Measurements from ENCODE around the gene MACROD2. TPM values are rescaled to one million over a fixed set of nuclear protein-coding genes. Genes with fewer than 3 reads are reported as not detected.
A peak's percentile ranks its signal among the peaks of the same experiment; 100 is the strongest.

MACROD2 gene
- polyA plus RNA-seq, 1 donor (not counting 4 experiments of a cell fraction or from before 2014, with no cell fraction given): 0.71 TPM

- no peak for FAIRE-seq
- Histone ChIP-seq H3K9ac (ENCODE audit: control insufficient read depth, extremely low read depth, insufficient read depth, low read length) (no peak overlapping the region), H3K4me1 (ENCODE audit: control insufficient read depth, extremely low read depth, insufficient read depth, low read length) (no peaks in the 10 kb centered on the region), H3K27me3 (ENCODE audit: control insufficient read depth, extremely low read depth, insufficient read depth, low read length) (no peaks in the 10 kb centered on the region), H3K9me1 (ENCODE audit: control insufficient read depth, extremely low read depth, insufficient read depth, low read length) (no peaks in the 10 kb centered on the region), H2AFZ (ENCODE audit: control insufficient read depth, low read length) (no peak overlapping the region), H3K4me3 (ENCODE audit: control insufficient read depth in 2 of 3, extremely low read depth in 1 of 3, insufficient read depth in 2 of 3, low read depth in 1 of 3, low read length in 3 of 3) (no peak overlapping the region), H4K20me1 (ENCODE audit: control insufficient read depth, extremely low read depth, insufficient read depth, low read length) (no peaks in the 10 kb centered on the region), H3K79me2 (ENCODE audit: control insufficient read depth, insufficient read depth, low read length) (no peaks in the 10 kb centered on the region), H3K27ac (ENCODE audit: control insufficient read depth, insufficient read depth, low read length) (no peak overlapping the region), H3K9me3 (ENCODE audit: control insufficient read depth, low read depth, low read length) (no peaks in the 10 kb centered on the region), H3K4me2 (ENCODE audit: control insufficient read depth, extremely low read depth, insufficient read depth, low read depth, low read length) (no peak overlapping the region), H3K36me3 (ENCODE audit: control insufficient read depth in 2 of 2, extremely low read depth in 1 of 2, insufficient read depth in 2 of 2, low read length in 2 of 2) (no peaks in the 10 kb centered on the region)
- dilution Hi-C loops (cut with MboI; ENCODE audit: extremely low pct_ligation_motif_present, low sequenced_read_pairs): no loop called here
- TF ChIP-seq, protein P1, sequence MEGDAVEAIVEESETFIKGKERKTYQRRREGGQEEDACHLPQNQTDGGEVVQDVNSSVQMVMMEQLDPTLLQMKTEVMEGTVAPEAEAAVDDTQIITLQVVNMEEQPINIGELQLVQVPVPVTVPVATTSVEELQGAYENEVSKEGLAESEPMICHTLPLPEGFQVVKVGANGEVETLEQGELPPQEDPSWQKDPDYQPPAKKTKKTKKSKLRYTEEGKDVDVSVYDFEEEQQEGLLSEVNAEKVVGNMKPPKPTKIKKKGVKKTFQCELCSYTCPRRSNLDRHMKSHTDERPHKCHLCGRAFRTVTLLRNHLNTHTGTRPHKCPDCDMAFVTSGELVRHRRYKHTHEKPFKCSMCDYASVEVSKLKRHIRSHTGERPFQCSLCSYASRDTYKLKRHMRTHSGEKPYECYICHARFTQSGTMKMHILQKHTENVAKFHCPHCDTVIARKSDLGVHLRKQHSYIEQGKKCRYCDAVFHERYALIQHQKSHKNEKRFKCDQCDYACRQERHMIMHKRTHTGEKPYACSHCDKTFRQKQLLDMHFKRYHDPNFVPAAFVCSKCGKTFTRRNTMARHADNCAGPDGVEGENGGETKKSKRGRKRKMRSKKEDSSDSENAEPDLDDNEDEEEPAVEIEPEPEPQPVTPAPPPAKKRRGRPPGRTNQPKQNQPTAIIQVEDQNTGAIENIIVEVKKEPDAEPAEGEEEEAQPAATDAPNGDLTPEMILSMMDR (optimal IDR thresholded peaks at IDR 0.05 in 1 of 3, IDR thresholded peaks at IDR 0.05 in 1 of 3, conservative IDR thresholded peaks at IDR 0.05 in 1 of 3; ENCODE audit: extremely low read depth in 1 of 3, insufficient read depth in 2 of 3, low read length in 3 of 3): peak; percentile 31 to 56 (median 55)
- TF ChIP-seq EZH2 (IDR thresholded peaks at IDR 0.05; ENCODE audit: low read length): no peak
- no peak for DNase-seq (ENCODE audit: low read depth, low spot score)
Observed at GRCh38 chr20:15643713-15644112, 1648.4 kb downstream of the MACROD2 start.

GRCh38 chr20:15645816-15646215, 1650.5 kb downstream of the MACROD2 start:
- TF ChIP-seq, protein P1 (optimal IDR thresholded peaks at IDR 0.05 in 1 of 3, IDR thresholded peaks at IDR 0.05 in 1 of 3, conservative IDR thresholded peaks at IDR 0.05 in 1 of 3; ENCODE audit: extremely low read depth in 1 of 3, insufficient read depth in 2 of 3, low read length in 3 of 3): no peak
- TF ChIP-seq EZH2 (IDR thresholded peaks at IDR 0.05; ENCODE audit: low read length): no peak
- H3K4me1 ChIP-seq (ENCODE audit: control insufficient read depth, extremely low read depth, insufficient read depth, low read length): no peaks in the 10 kb centered on the region
- FAIRE-seq: no peak
- dilution Hi-C loops (cut with MboI; ENCODE audit: extremely low pct_ligation_motif_present, low sequenced_read_pairs): no loop called here
- DNase-seq (ENCODE audit: low read depth, low spot score): no peak
- no peaks in the 10 kb centered on the region for H3K9me3 ChIP-seq (ENCODE audit: control insufficient read depth, low read depth, low read length)
- H3K4me3 ChIP-seq (ENCODE audit: control insufficient read depth in 2 of 3, extremely low read depth in 1 of 3, insufficient read depth in 2 of 3, low read depth in 1 of 3, low read length in 3 of 3): no peak overlapping the region
- no peak overlapping the region for H3K27ac ChIP-seq (ENCODE audit: control insufficient read depth, insufficient read depth, low read length)
- H2AFZ ChIP-seq (ENCODE audit: control insufficient read depth, low read length): no peak overlapping the region
- H3K36me3 ChIP-seq (ENCODE audit: control insufficient read depth in 2 of 2, extremely low read depth in 1 of 2, insufficient read depth in 2 of 2, low read length in 2 of 2): no peaks in the 10 kb centered on the region
- H3K79me2 ChIP-seq (ENCODE audit: control insufficient read depth, insufficient read depth, low read length): no peaks in the 10 kb centered on the region
- H4K20me1 ChIP-seq (ENCODE audit: control insufficient read depth, extremely low read depth, insufficient read depth, low read length): no peaks in the 10 kb centered on the region
- no peak overlapping the region for H3K9ac ChIP-seq (ENCODE audit: control insufficient read depth, extremely low read depth, insufficient read depth, low read length)
- H3K27me3 ChIP-seq (ENCODE audit: control insufficient read depth, extremely low read depth, insufficient read depth, low read length): no peaks in the 10 kb centered on the region
- H3K9me1 ChIP-seq (ENCODE audit: control insufficient read depth, extremely low read depth, insufficient read depth, low read length): no peaks in the 10 kb centered on the region
- H3K4me2 ChIP-seq (ENCODE audit: control insufficient read depth, extremely low read depth, insufficient read depth, low read depth, low read length): no peak overlapping the region
